Measurements from ENCODE around the gene PDP2.

Gene PDP2

DNA sequence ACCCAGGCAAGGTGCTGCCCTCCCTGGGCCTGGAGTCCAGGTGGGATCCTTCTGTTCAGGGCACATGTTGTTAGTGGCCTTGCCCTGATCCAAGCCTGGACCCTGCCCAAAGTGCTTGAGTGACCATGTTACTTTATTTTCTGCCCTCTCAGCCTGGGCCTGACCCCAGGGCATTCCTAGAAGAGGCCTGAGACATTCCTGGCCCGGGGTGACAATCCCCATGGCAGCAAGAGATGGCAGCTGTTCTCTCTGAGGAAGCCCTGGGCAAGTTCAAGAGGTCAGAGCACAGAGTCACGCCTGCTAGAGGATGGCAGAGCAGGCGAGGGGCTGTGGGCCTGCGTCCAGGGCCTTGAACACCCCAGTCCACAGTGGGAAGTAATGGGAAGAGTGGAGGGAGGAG, 33.4 kb downstream of the PDP2 start:
- TF ChIP-seq, protein P1, sequence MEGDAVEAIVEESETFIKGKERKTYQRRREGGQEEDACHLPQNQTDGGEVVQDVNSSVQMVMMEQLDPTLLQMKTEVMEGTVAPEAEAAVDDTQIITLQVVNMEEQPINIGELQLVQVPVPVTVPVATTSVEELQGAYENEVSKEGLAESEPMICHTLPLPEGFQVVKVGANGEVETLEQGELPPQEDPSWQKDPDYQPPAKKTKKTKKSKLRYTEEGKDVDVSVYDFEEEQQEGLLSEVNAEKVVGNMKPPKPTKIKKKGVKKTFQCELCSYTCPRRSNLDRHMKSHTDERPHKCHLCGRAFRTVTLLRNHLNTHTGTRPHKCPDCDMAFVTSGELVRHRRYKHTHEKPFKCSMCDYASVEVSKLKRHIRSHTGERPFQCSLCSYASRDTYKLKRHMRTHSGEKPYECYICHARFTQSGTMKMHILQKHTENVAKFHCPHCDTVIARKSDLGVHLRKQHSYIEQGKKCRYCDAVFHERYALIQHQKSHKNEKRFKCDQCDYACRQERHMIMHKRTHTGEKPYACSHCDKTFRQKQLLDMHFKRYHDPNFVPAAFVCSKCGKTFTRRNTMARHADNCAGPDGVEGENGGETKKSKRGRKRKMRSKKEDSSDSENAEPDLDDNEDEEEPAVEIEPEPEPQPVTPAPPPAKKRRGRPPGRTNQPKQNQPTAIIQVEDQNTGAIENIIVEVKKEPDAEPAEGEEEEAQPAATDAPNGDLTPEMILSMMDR (IDR thresholded peaks at IDR 0.05) = no peak

DNA sequence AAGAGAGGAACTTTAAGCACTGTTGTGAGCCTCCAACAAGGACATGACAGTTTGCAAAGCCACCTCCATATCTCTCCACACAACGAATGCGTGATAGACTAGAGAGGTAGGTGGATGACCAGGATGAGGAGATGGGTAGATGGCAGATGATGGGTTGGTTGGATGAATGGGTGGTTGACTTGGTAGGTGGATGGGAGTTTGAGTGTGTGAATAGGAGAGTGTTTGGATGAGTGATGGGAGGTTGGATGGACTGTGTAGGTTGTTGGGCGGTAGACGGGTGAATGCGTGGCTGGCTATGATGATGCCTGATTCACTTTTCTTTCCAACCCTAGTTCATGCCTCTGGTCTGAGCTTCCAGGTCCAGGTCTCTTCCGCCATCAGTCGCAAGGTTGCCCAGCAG, 34.2 kb downstream of the PDP2 start:
- TF ChIP-seq, protein P1 (IDR thresholded peaks at IDR 0.05) = no peak

DNA sequence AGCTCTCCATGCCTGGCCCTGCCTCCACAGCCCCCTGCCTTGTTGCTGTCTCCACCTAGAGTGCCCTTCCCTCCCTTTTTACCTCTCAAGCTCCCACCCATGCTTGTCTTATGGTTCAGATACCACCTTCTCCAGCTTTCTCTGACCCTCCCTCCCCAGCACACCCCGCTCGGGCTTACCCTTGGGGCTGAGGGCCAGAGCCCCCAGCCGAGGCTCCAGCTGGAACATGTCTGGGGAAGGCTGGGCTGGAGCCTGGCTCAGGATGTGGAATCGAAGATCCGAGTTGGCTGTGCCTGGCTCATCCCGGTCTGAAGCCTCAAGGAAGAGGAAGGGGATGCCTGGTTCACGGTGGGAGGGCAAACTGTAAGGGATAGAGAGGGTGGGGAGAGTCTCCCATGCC, 34.7 kb downstream of the PDP2 start:
- TF ChIP-seq, protein P1 (IDR thresholded peaks at IDR 0.05) = no peak

DNA sequence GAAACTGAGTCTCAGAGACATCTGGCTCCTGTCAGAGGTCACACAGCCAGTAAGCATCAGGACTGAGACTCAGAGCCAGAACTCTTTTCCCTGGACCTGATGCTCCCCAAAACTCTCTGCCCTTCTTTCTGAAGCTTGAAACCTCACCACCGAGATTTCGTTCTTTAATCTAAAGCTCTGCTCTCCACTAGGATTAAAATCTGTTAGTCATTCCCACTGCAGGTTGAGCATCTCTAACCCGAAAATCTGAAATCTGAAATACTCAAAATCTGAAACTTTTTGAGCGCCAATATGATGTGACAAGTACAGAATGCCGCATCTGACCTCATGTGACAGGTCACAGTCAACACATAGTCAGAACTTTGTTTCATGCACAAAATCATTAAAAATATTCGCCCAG, 36.2 kb downstream of the PDP2 start:
- TF ChIP-seq, protein P1 (IDR thresholded peaks at IDR 0.05) = no peak

DNA sequence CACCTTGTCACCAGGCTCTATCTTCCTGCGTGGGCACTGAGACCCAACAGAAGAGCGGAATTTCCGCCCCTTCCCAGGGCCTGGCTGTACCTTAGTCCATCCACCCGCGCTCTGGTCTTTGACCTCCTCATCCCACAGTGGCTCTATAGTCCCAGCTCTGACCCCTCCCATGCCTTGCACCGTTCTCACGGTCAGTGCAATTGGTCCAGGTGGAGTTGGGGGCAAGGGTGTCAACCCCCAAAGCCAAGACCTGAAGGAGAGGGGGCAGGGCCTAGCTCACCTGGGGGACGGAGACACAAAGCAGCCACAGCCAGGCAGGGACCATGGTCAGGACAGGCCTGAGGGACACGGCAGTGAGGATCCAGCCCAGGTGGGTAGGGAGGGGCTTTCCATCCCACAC, 37.4 kb downstream of the PDP2 start:
- TF ChIP-seq, protein P1 (IDR thresholded peaks at IDR 0.05) = no peak

DNA sequence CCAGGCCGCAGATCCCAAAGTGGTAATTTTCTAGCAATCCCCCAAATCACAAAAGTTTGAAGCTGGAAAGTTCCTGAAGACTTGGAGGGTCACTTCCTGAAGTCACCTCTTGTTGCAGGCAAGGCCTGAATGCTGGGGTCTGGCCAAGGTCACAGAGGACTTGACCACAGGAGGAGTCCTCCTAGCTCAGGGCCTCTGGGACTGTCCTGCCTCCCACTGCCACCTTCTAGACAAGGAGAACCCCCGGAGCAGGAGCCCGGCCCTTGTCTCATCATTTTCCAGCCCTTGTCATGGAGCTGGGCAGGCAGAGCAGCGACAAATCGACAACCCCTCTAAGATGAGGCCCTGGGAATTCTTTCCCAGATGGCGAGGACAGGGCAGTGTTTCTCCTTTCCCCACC, 38.0 kb downstream of the PDP2 start:
- TF ChIP-seq, protein P1 (IDR thresholded peaks at IDR 0.05) = no peak

DNA sequence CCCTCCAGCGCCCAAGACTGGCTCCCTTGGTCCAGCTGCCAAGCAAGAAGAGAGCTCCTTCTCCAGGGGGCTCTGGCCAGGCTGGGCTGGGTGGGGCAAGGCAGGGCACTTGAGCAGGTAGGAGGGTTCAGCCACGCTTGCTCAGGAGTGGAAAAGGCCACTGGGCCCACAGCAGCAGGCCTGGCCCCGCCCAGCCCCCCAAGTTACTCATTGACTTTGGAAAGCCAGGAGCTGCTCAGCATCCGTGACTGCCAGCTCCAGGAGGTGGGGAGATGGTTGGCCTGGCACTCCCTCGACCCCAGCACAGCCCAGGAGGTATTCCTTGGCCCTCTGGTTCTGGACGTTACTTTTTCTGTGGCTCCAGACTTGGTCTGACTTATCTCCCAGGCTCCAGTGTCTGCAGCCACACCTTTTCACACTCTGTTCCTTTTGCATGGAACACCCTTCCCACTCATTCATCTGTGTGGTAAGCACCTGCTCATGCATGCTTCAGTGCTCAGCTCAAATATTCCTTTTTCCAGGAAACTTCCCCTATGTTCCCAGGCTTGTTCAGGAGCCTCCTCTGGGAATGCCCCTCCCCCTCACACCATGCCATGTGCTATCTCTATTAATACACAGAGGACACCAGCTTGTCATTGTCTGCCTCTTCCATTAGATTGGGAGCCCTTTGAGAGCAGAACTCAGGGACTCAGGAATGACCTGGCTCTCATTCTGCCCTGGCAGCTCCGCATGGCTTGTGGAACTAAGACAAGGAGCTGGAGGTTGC, 38.7 kb downstream of the PDP2 start, which contains the start of gene CDH16:
TSS of gene CDH16 (minus strand) at position 83 of the 766 bp plus-strand sequence. CDS start 820 bp downstream, outside the sequence.
- TF ChIP-seq, protein P1 (IDR thresholded peaks at IDR 0.05) = no peak

Data from LNCAP (cell line).